Endothelial cell of umbilical vein (primary cell): ENCODE measurements around the gene GRWD1. TPM values are rescaled to one million over a fixed set of nuclear protein-coding genes. Genes with fewer than 3 reads are reported as not detected.

Experiments
- BruUV-seq: library from RNA; stranded (reverse); fragments of 400-500 nt; replicated peaks from 2 replicates; lab custom pipeline; 2021; lab: Mats Ljungman, UMichigan
- CTCF ChIA-PET: fragments of 300-600, 350-600 bp; sonication (Branson Sonifier 250); formaldehyde crosslinking; loops from one replicate; lab custom pipeline; 2021; ENCODE audit warnings: antibody characterized with exemption, inconsistent platforms; lab: Charles Lee
- POLR2A ChIA-PET: fragments of 300-600, 350-600 bp; sonication (Branson Sonifier 250); formaldehyde crosslinking; loops from one replicate; lab custom pipeline; 2021; ENCODE audit warnings: antibody characterized with exemption, inconsistent platforms; lab: Charles Lee
- DNase-seq: peaks from one replicate; pipeline ENCODE4 v3.0.0-alpha.2; 2011; ENCODE audit warnings: low read depth, low spot score
- FAIRE-seq: peaks from 2 replicates; lab custom pipeline; 2011; peaks lifted over from hg19 to GRCh38; lab: Jason Lieb, UNC
- H2AFZ ChIP-seq: 2 replicates; pipeline ENCODE4 v1.6.0; 2012; ENCODE audit warnings: low read depth, low read length, control low read depth, inconsistent platforms
- H3K27ac ChIP-seq: 2 replicates; pipeline ENCODE4 v1.5.1; 2011; ENCODE audit warnings: low read depth, mild to moderate bottlenecking, control low read depth, low read length, moderate library complexity; ENCODE audit not compliant: insufficient read depth
- H3K27me3 ChIP-seq, 2 experiments: 2 replicates each; pipeline versions ENCODE4 v1.6.0 to v1.6.1; 2011; ENCODE audit warnings: low read length in 2 of 2, mixed read lengths in 1 of 2; ENCODE audit not compliant: control insufficient read depth in 2 of 2, insufficient read depth in 2 of 2
- H3K36me3 ChIP-seq, 2 experiments: 2 replicates in 1 of 2; 3 replicates in 1 of 2; pipeline ENCODE4 v1.5.1; 2011; ENCODE audit warnings: low read length in 2 of 2, mild to moderate bottlenecking in 1 of 2, moderate library complexity in 1 of 2; ENCODE audit not compliant: control insufficient read depth in 2 of 2, insufficient read depth in 2 of 2; ENCODE audit errors: extremely low read depth in 1 of 2
- H3K4me1 ChIP-seq: 3 replicates; pipeline ENCODE4 v1.5.1; 2011; ENCODE audit warnings: mild to moderate bottlenecking, low read length; ENCODE audit not compliant: control insufficient read depth, insufficient read depth; ENCODE audit errors: extremely low read depth
- H3K4me2 ChIP-seq: 2 replicates; pipeline ENCODE4 v1.6.1; 2011; ENCODE audit warnings: low read length, control low read depth, mixed read lengths; ENCODE audit not compliant: insufficient read depth
- H3K4me3 ChIP-seq, 3 experiments: fragments of 200-600 bp in 1 of 3; sonication (generic), shearing (Covaris generic) in 1 of 3; replicated peaks in 1 of 3; 2 replicates each; pipeline ENCODE4 v1.5.1; 2011 to 2016; ENCODE audit warnings: control low read depth in 3 of 3, low read length in 3 of 3, mild to moderate bottlenecking in 2 of 3, inconsistent platforms in 1 of 3, low read depth in 1 of 3, moderate library complexity in 1 of 3; ENCODE audit not compliant: insufficient read depth in 1 of 3
- H3K79me2 ChIP-seq: 2 replicates; pipeline ENCODE4 v1.6.0; 2012; ENCODE audit warnings: low read length, inconsistent platforms; ENCODE audit not compliant: control insufficient read depth, insufficient read depth
- H3K9ac ChIP-seq: replicated peaks from 2 replicates; pipeline ENCODE3; 2011; ENCODE audit warnings: low read length, control low read depth; ENCODE audit not compliant: insufficient read depth; ENCODE audit errors: extremely low read depth
- H3K9me1 ChIP-seq: replicated peaks from 3 replicates; pipeline ENCODE4 v1.6.0; 2011; ENCODE audit warnings: mild to moderate bottlenecking, low read length; ENCODE audit not compliant: control insufficient read depth, insufficient read depth; ENCODE audit errors: extremely low read depth
- H3K9me3 ChIP-seq: replicated peaks from 2 replicates; pipeline ENCODE4 v1.5.1; 2012; ENCODE audit warnings: low read length, inconsistent platforms; ENCODE audit not compliant: control insufficient read depth, insufficient read depth
- H4K20me1 ChIP-seq: replicated peaks from 2 replicates; pipeline ENCODE3; 2011; ENCODE audit warnings: mild to moderate bottlenecking, low read length; ENCODE audit not compliant: control insufficient read depth, insufficient read depth; ENCODE audit errors: extremely low read depth
- EZH2 ChIP-seq: IDR thresholded peaks from 2 replicates; pipeline ENCODE4 v1.6.1; 2012; ENCODE audit warnings: borderline replicate concordance, low read depth, mild to moderate bottlenecking, moderate library complexity, low read length, inconsistent platforms; ENCODE audit not compliant: severe bottlenecking
- FOS ChIP-seq: IDR thresholded peaks from 2 replicates; pipeline ENCODE4 v1.6.1; 2011; ENCODE audit warnings: mild to moderate bottlenecking, low read length, moderate library complexity, borderline replicate concordance; ENCODE audit not compliant: insufficient read depth
- JUN ChIP-seq: IDR thresholded peaks from 2 replicates; pipeline ENCODE4 v1.6.1; 2011; ENCODE audit warnings: borderline replicate concordance, low read depth; ENCODE audit not compliant: insufficient read length, insufficient read depth
- MAX ChIP-seq: IDR thresholded peaks from 2 replicates; pipeline ENCODE4 v1.6.1; 2011; ENCODE audit not compliant: insufficient read depth, insufficient read length
- MYC ChIP-seq: IDR thresholded peaks from one replicate; pipeline ENCODE4 v1.6.1; 2011; ENCODE audit warnings: mild to moderate bottlenecking, low read depth, low read length
- POLR2A ChIP-seq: IDR thresholded peaks from 2 replicates; pipeline ENCODE4 v1.6.1; 2012; ENCODE audit warnings: low read depth, mild to moderate bottlenecking, control low read depth, low read length
- POLR2AphosphoS5 ChIP-seq: IDR thresholded peaks from 2 replicates; pipeline ENCODE4 v1.6.1; 2012; ENCODE audit warnings: low read depth, mild to moderate bottlenecking, control low read depth, low read length, moderate library complexity; ENCODE audit not compliant: insufficient read depth
- dilution Hi-C: fragments of 300-500 bp; cut with MboI; formaldehyde crosslinking; loops from one replicate; pipeline ENCODE4 v1.15.0; 2019; ENCODE audit warnings: low sequenced_read_pairs; ENCODE audit not compliant: extremely low pct_ligation_motif_present
- intact Hi-C: fragments of 100-400 bp; cut with micrococcal nuclease; formaldehyde crosslinking; loops from one replicate; pipeline ENCODE4 v1.10.0; 2022
- polyA plus RNA-seq, 4 experiments: library from polyadenylated mRNA; depleted of rRNA in 3 of 4; stranded (reverse) in 3 of 4; unstranded in 1 of 4; fragments of >200 nt; gene quantifications; 2 replicates each; pipeline versions ENCODE4 v1.2.1 to v1.2.3, GENCODE V29; 2011 to 2012; ENCODE audit warnings: missing spikeins in 1 of 4
- total RNA-seq: library from RNA; stranded (reverse); gene quantifications from 2 replicates; pipeline ENCODE4 v1.2.3, GENCODE V29; 2021

Gene GRWD1
- total and polyA plus RNA-seq, 2 donors (not counting 3 experiments of a cell fraction or from before 2014, with no cell fraction given): 26.3 to 52.7 TPM

DNA sequence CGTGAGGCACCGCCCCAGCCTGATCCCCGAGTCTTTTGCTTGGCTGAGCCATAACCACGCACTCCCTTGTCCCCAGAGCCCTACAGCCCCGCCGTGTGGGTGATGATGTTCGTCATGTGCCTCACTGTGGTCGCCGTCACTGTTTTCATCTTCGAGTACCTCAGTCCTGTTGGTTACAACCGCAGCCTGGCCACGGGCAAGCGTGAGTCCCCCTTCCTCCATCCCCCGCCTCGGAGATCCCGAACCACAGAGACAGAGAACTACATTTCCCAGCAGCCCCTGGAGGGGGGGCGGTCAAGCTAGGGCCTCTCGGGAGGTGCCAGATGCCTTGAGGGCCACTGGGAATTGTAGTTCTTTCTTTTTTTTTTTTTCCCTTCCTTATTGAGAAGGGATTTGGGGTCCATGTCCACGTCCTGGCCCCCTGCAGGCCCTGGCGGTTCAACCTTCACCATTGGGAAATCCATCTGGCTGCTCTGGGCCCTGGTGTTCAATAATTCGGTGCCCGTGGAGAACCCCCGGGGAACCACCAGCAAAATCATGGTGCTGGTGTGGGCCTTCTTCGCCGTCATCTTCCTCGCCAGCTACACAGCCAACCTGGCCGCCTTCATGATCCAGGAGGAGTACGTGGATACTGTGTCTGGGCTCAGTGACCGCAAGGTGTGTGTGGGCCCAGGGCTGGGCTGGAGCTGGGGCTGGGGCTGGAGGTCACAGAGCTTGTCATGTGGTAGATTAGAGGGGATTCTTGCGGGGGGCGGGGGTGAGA is 26.4 kb upstream of the GRWD1 start:
- BruUV-seq: no TSS peak
- dilution Hi-C loops (no loop called here), intact Hi-C loops (no loop called here)
- Histone ChIP-seq H3K9me1 (no peaks in the 10 kb centered on the region), H3K27ac (no peak overlapping the region), H3K27me3 (no peaks in the 10 kb centered on the region), H3K4me2 (no peak overlapping the region), H3K4me1 (peaks cover 6% of the 10 kb centered on the region), H3K79me2 (no peaks in the 10 kb centered on the region), H3K9ac (no peak overlapping the region), H3K36me3 (no peaks in the 10 kb centered on the region), H4K20me1 (no peaks in the 10 kb centered on the region), H3K4me3 (no peak overlapping the region), H2AFZ (peak overlapping the region; percentile 19), H3K9me3 (no peaks in the 10 kb centered on the region)
- DNase-seq (peak; percentile 41), FAIRE-seq (peak; percentile 74)
- ChIA-PET CTCF (interaction anchor here (0.6 to 1.5 kb wide), 2 partner anchors 14 to 31 kb away, joined by 3 to 6 read pairs; no protein-coding TSS in a partner anchor), POLR2A (interaction anchor here (0.5 kb wide), 1 partner anchor 41 kb away, joined by 3 read pairs; no protein-coding TSS in a partner anchor)
- TF ChIP-seq POLR2AphosphoS5 (no peak), JUN (no peak), EZH2 (no peak)

GRCh38 chr19:48421548-48421947 is 24.2 kb upstream of the GRWD1 start:
- no peaks in the 10 kb centered on the region for H3K36me3 ChIP-seq
- H3K9me3 ChIP-seq: no peaks in the 10 kb centered on the region
- no peaks in the 10 kb centered on the region for H4K20me1 ChIP-seq
- H2AFZ ChIP-seq: no peak overlapping the region
- TF ChIP-seq MAX (no peak), MYC (no peak), EZH2 (no peak), JUN (no peak), POLR2A (no peak), FOS (no peak)
- no peak for FAIRE-seq
- H3K27ac ChIP-seq: no peak overlapping the region
- no peak overlapping the region for H3K4me3 ChIP-seq
- no peaks in the 10 kb centered on the region for H3K79me2 ChIP-seq
- CTCF ChIA-PET: no interaction called here
- H3K27me3 ChIP-seq: no peaks in the 10 kb centered on the region
- no peak for DNase-seq
- no peaks in the 10 kb centered on the region for H3K9me1 ChIP-seq
- dilution Hi-C loops: no loop called here
- peaks cover 12% of the 10 kb centered on the region for H3K4me1 ChIP-seq
- H3K4me2 ChIP-seq: no peak overlapping the region
- POLR2A ChIA-PET: no interaction called here
- intact Hi-C loops: no loop called here
- no TSS peak for BruUV-seq
- H3K9ac ChIP-seq: no peak overlapping the region
